Measurements from ENCODE around the gene FAP.

FAP gene

GRCh38 chr2:162226836-162227235 is 16.4 kb downstream of the FAP start:
- Histone ChIP-seq H3K27ac (replicated peaks) (no peak overlapping the region), H3K4me3 (replicated peaks; ENCODE audit: insufficient read depth, low read length) (no peak overlapping the region), H3K27me3 (ENCODE audit: insufficient read depth, poor library complexity, severe bottlenecking) (no peaks in the 10 kb centered on the region)
- DNase-seq (ENCODE audit: low read depth in 1 of 2, low spot score in 1 of 2), result no peak
- no peak for TF ChIP-seq CTCF (IDR thresholded peaks at IDR 0.05; ENCODE audit: insufficient read depth, low read length)
- TF ChIP-seq, protein P1, sequence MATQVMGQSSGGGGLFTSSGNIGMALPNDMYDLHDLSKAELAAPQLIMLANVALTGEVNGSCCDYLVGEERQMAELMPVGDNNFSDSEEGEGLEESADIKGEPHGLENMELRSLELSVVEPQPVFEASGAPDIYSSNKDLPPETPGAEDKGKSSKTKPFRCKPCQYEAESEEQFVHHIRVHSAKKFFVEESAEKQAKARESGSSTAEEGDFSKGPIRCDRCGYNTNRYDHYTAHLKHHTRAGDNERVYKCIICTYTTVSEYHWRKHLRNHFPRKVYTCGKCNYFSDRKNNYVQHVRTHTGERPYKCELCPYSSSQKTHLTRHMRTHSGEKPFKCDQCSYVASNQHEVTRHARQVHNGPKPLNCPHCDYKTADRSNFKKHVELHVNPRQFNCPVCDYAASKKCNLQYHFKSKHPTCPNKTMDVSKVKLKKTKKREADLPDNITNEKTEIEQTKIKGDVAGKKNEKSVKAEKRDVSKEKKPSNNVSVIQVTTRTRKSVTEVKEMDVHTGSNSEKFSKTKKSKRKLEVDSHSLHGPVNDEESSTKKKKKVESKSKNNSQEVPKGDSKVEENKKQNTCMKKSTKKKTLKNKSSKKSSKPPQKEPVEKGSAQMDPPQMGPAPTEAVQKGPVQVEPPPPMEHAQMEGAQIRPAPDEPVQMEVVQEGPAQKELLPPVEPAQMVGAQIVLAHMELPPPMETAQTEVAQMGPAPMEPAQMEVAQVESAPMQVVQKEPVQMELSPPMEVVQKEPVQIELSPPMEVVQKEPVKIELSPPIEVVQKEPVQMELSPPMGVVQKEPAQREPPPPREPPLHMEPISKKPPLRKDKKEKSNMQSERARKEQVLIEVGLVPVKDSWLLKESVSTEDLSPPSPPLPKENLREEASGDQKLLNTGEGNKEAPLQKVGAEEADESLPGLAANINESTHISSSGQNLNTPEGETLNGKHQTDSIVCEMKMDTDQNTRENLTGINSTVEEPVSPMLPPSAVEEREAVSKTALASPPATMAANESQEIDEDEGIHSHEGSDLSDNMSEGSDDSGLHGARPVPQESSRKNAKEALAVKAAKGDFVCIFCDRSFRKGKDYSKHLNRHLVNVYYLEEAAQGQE (IDR thresholded peaks at IDR 0.05; ENCODE audit: insufficient replicate concordance, low read depth), result no peak
- no peak for TF ChIP-seq POLR2AphosphoS5 (IDR thresholded peaks at IDR 0.05; ENCODE audit: low read depth)
- TF ChIP-seq SPI1 (IDR thresholded peaks at IDR 0.05; ENCODE audit: borderline replicate concordance, low read depth), result no peak
- TF ChIP-seq GABPA (IDR thresholded peaks at IDR 0.05; ENCODE audit: low read depth), result no peak

- TF ChIP-seq CTCF (IDR thresholded peaks at IDR 0.05; ENCODE audit: insufficient read depth, low read length) (peak; percentile 91), SPI1 (IDR thresholded peaks at IDR 0.05; ENCODE audit: borderline replicate concordance, low read depth) (no peak), GABPA (IDR thresholded peaks at IDR 0.05; ENCODE audit: low read depth) (no peak)
- TF ChIP-seq, protein P1 (IDR thresholded peaks at IDR 0.05; ENCODE audit: insufficient replicate concordance, low read depth), result no peak
- no peak overlapping the region for H3K27ac ChIP-seq (replicated peaks)
- peak; percentile 35 to 72 for DNase-seq (ENCODE audit: low read depth in 1 of 2, low spot score in 1 of 2)
Measured at GRCh38 chr2:162221064-162221463, 22.2 kb downstream of the FAP start.

DNA sequence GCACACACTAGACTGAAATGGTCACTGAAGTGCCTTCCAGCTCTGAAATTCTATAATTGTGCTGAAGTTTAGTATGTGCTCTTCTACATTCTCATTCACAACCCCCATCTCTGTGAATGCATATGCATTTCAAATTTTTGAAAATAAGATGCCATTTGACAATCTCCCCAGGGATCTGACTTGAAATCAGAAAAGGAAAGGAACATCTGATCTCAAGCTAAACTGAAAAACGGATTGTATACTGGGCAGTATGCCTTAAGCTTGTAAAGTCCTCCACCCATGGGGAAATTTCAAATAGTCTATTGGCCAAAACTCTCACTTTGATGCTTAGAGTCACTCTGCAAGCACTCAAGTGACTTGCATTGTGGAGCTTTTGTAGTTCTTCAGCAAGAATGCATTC is 22.9 kb downstream of the FAP start:
- no peak for DNase-seq (ENCODE audit: low read depth in 1 of 2, low spot score in 1 of 2)
- Histone ChIP-seq H3K4me3 (replicated peaks; ENCODE audit: insufficient read depth, low read length) (no peak overlapping the region), H3K27ac (replicated peaks) (no peak overlapping the region), H3K27me3 (ENCODE audit: insufficient read depth, poor library complexity, severe bottlenecking) (no peaks in the 10 kb centered on the region)
- no peak for TF ChIP-seq SPI1 (IDR thresholded peaks at IDR 0.05; ENCODE audit: borderline replicate concordance, low read depth)

More at GRCh38 chr2:162221064-162221463, 22.2 kb downstream of the FAP start:
- Histone ChIP-seq H3K4me3 (replicated peaks; ENCODE audit: insufficient read depth, low read length) (no peak overlapping the region), H3K27me3 (ENCODE audit: insufficient read depth, poor library complexity, severe bottlenecking) (no peaks in the 10 kb centered on the region)

GRCh38 chr2:162219426-162219825 is 23.8 kb downstream of the FAP start:
- TF ChIP-seq POLR2AphosphoS5 (IDR thresholded peaks at IDR 0.05; ENCODE audit: low read depth), result no peak
- no peak for TF ChIP-seq CTCF (IDR thresholded peaks at IDR 0.05; ENCODE audit: insufficient read depth, low read length)
- TF ChIP-seq SPI1 (IDR thresholded peaks at IDR 0.05; ENCODE audit: borderline replicate concordance, low read depth), result no peak
- TF ChIP-seq, protein P1 (IDR thresholded peaks at IDR 0.05; ENCODE audit: insufficient replicate concordance, low read depth), result no peak
- no peak for TF ChIP-seq GABPA (IDR thresholded peaks at IDR 0.05; ENCODE audit: low read depth)

More at GRCh38 chr2:162219426-162219825, 23.8 kb downstream of the FAP start:
- H3K27me3 ChIP-seq (ENCODE audit: insufficient read depth, poor library complexity, severe bottlenecking), result no peaks in the 10 kb centered on the region
- no peak overlapping the region for H3K4me3 ChIP-seq (replicated peaks; ENCODE audit: insufficient read depth, low read length)
- no peak overlapping the region for H3K27ac ChIP-seq (replicated peaks)
- DNase-seq (ENCODE audit: low read depth in 1 of 2, low spot score in 1 of 2), result no peak

Data from HL-60 (cell line).